Measurements from ENCODE around the gene BMP10.

- TF ChIP-seq CTCF (IDR thresholded peaks at IDR 0.05; ENCODE audit: low read depth, low read length) (no peak), MAX (IDR thresholded peaks at IDR 0.05; ENCODE audit: low read depth, low read length) (peak; percentile 75), POLR2A (IDR thresholded peaks at IDR 0.05; ENCODE audit: extremely low read depth, insufficient read length) (no peak)
Observed at GRCh38 chr2:68835621-68836020, 35.6 kb downstream of the BMP10 start.

All from NB4 (cell line).